Right lobe of liver (tissue), 4 donors: ENCODE data around the gene NPTX1.

Experiments used
- POLR2A ChIP-seq: fragments of 450-650 bp; IDR thresholded peaks from one replicate; pipeline ENCODE4 v1.6.1; 2017; ENCODE audit warnings: antibody characterized with exemption, mild to moderate bottlenecking
- TF ChIP-seq, protein P1 (sequence below), 4 donors: fragments of 200-600 bp in 3 of 4; fragments of 450-650 bp in 1 of 4; IDR thresholded peaks; one replicate each; pipeline versions ENCODE4 v1.5.1 to v1.8.0; 2016 to 2022; ENCODE audit warnings: antibody characterized with exemption in 4 of 4, mild to moderate bottlenecking in 2 of 4
- donor health status: DM: no; HTN: no; CAD: no.
- donor health status: DM: no; HTN: no; CAD: no.
- donor health status: DM: no; HTN: yes; CAD: no.

DNA sequence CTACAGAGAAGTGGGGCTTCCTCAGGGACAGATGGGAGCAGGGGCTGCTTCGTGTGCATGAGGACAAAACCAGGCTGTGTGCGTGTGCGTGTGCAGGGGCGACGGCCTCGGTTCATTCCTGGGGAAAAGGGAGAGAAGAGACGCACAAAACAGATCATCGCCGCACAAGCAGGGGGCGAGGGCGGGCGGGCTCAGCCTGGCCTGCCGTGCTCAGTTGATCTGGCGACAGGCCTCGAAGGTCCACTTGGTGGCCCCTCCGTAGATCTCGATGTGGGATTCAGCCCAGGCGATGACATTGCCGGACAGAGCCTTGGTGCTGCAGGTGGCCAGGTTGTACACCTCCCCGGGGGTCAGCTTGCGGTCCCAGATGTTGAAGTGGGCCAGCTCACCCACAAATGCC is 5.8 kb downstream of the NPTX1 start:
- TF ChIP-seq, protein P1, sequence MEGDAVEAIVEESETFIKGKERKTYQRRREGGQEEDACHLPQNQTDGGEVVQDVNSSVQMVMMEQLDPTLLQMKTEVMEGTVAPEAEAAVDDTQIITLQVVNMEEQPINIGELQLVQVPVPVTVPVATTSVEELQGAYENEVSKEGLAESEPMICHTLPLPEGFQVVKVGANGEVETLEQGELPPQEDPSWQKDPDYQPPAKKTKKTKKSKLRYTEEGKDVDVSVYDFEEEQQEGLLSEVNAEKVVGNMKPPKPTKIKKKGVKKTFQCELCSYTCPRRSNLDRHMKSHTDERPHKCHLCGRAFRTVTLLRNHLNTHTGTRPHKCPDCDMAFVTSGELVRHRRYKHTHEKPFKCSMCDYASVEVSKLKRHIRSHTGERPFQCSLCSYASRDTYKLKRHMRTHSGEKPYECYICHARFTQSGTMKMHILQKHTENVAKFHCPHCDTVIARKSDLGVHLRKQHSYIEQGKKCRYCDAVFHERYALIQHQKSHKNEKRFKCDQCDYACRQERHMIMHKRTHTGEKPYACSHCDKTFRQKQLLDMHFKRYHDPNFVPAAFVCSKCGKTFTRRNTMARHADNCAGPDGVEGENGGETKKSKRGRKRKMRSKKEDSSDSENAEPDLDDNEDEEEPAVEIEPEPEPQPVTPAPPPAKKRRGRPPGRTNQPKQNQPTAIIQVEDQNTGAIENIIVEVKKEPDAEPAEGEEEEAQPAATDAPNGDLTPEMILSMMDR (IDR thresholded peaks at IDR 0.05), result no peak
- no peak for TF ChIP-seq POLR2A
